Kidney tubule cell (primary cell): ENCODE measurements around the gene LGALS3BP.
A peak's percentile ranks its signal among the peaks of the same experiment; 100 is the strongest.

ENCODE experiments used
- DNase-seq: peaks from one replicate; pipeline ENCODE4 v3.0.0-alpha.2; 2018; ENCODE audit warnings: low spot score

The LGALS3BP gene

DNA sequence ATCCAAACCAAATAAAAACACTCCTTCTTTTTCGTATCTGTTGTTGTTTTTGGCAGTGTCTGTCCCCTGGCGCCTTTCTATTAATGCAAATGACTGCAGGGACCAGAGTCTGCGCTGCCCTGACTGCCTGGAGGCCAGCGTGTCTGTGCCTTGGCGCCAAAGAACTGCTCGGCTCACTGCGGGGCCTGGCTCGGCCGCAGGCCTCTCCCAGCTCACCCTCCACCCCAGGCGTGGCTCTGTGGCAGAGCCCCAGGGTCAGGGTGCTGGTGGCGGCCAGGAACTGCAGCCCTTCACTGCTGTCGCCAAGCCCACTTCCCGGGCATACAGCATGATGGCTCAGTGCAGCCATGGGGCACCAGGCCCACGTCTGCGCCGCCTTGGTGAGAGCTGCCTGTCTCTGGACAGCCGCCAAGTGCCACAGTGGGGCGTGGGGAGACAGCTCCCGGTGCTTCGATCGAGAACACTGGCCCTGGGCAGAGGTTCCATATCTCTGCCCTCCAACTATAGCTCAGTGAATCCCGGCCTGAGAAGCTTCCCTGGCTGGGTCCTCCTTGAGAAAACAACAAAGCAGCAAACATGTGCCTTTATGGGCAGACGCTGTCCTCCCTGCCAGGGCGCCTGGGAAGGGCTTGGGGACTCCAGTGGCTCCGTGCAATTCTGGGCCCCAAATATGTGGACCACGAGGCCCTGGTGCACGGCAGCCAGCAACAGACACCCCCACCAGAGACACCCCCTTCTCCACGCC is 18.8 kb upstream of the LGALS3BP start:
- no peak for DNase-seq

DNA sequence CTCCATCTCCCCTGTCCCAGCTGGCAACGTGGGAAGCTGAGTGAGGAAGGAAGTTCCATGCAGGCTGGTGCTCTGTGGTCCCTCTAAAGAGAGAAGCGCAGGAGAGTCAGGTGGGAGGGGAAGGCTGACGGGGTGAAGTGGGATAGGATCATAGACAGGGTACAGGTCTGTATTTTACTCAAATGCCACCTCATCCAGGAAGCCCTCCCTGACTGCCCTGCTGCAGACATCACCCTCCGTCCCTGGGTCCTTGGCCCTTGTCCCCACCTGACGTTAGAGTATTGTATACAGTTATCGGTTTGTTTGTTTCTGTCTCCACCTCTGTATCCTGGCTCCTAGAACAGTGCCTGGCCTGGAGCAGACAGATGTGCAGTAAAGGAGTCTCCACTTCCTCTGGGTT is 18.2 kb upstream of the LGALS3BP start:
- DNase-seq = no peak

DNA sequence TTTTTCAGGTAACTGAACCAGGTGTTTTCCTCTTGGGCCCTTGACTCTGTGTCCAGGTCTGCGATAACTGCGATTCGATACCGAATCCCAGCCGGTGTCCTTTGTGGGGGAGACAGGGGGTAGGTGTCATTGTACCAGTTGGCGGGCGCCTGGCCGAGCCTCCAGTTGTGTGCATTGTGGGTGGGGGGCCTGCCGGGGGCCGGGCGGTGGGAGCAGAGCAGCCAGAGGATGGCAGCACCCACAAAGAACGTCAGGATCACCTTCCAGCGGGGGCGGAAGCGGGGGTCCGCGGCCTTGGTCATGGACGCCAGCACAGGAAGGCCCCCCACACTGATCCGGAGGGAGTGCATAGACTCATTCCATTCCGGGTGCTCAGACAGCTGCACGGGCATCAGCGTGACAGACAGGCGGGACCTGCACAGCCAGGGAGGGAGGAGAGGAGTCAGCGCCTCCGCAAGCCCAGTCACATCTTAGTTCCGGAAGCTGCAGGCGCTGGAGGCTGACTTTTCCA is 17.6 kb upstream of the LGALS3BP start:
- no peak for DNase-seq

DNA sequence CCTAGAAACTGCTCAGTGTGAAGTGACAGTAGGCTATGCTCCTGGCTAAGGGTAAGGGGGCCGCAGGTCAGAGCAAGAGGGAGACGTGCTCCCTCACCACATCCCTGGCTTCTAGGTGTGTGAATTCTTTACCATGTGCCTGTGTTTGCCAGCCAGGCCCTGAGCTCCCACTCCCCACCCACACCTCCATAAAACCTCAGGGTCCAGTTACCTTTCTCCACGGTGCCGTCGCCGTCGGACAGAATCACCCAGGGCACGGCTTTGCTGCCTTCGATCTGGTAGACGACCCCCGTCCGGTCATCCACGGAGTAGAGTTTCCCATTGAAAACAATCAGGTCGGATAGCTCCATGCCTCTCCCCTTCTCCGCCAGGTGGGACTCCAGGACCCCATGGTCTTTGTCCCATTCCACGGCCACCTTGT is 17.1 kb upstream of the LGALS3BP start:
- no peak for DNase-seq

DNA sequence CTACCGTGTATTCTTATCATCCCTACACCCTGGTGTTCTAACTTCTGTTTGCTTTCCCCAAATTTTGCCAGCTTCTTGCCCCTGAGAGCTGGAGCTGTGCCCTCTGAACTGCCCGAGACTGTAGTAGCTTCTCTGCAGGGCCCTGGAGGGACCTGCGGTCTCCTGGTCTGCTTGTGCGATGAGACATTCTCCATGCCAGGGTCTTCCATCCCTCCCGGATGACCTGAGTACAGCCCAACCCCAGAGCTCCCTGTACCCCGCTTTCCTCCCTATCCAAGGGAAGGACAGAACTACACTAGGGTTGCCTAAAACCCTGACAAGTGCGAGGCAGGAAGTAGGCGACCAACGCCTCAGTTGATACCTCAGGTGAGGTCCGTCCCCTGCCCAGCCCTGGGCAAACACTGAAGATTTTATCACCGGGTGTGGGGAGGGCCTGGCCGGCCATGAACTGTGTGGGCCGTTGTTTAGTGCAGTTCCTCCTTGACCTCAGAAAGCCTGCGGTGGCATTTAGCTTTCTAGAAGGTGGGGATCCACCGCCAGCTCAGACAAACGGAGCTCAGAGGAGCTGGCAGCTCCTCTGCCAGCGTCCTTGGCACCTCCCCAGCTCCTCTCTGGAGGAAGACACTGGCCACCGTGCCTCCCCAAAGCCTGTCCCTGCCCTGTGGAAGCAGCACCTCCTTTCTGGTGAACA is 16.2 kb upstream of the LGALS3BP start:
- peak; percentile 16 for DNase-seq

DNA sequence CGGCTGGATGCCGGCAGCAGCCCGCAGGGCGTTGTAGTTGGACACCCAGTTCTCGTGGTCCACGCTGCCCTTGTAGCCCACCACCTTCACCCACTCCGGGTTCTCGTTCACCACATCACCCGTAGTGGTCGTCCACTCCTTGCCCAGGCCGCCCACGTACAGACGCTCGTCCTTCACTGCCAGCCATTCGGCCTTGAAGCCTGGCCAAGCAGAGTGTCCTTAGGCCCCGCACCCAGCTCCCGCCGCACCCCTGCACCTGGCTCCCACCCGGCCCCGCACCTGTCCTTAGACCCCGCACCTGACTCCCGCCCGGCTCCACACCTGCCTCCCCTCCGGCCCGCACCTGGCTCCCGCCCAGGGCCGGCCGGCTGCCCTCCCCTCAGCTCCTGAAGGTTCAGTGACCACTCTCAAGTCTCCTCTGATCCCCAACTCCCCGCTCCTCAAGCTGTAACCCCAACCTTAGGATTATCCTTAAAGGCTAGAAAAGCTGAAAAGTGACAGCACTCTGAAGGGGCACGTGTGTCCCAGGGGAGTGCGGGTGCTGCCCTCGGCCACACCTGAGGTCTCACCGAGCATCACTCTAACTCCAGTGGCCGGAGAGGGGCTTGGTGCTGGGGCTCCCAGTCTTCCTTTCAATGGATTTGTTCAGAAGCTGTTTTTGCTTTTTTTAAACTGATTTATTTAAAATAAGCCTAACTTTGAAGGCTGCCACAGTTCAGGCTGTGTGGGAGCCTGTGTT is 15.5 kb upstream of the LGALS3BP start:
- DNase-seq = no peak

DNA sequence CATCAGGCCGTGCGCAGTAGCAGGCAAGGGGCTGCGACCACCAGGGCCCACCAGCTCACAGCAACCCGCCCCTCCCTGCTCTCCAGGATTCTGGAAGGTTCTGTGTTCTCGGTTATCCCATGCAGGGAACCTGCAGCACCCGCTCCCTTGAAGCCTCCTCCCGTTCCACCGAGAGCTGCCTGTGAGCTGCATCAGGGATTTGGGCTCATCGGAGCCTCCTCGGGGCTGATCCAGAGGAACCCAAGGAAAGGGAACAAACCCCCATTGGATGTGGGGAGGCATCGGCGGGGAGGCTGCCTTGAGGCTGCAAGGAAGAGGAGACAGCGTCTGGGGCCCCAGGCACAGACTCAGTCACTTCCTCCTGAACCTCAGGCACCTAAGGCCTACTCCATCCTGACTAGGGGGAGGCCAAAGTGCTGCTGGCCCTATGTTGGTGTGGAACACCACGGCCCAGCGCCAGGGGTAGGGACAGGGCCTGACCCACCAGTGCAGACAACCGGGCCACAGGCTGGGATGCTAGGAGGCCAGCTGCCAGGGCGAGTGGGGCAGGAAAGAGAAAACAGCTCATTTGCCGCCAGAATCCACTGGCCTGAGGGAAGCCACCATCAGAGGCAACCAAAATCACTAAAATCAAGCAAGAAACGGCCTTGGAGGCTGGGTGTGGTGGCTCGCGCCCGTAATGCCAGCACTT is 14.4 kb upstream of the LGALS3BP start:
- DNase-seq = no peak

DNA sequence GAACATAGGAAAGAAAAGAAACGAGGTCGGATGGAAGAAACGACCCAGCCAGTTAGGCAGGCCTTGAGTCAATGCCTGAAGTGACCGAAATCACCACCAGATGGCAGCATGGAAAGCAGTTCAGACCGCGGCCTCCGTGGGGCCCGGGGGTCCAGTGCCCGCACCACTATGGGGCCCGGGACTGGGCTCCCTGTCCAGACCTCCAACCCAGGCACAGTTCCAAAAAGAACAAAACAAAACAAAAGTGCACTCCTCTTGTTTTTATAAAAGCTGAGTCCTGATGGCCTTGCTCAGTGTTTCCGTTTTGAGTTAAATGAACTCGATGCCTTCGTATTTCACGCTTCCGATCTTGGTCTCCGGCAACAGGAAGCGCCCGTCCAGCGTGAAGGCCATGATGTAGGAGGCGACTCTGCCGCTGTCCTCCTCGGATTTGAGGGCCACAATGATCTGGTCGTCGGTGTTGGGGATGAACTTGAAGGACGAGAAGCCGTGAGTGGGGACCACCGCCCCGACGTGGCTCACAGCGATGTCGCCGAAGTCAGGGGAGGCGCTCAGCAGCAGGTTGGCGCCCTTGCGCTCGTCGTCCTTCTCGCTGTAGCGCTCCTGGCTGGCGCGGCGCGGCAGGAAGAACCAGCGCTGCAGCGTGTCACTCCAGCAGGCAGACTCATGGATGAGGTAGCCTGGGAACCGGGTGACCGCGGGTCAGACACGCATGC is 13.7 kb upstream of the LGALS3BP start:
- peak; percentile 36 for DNase-seq

DNA sequence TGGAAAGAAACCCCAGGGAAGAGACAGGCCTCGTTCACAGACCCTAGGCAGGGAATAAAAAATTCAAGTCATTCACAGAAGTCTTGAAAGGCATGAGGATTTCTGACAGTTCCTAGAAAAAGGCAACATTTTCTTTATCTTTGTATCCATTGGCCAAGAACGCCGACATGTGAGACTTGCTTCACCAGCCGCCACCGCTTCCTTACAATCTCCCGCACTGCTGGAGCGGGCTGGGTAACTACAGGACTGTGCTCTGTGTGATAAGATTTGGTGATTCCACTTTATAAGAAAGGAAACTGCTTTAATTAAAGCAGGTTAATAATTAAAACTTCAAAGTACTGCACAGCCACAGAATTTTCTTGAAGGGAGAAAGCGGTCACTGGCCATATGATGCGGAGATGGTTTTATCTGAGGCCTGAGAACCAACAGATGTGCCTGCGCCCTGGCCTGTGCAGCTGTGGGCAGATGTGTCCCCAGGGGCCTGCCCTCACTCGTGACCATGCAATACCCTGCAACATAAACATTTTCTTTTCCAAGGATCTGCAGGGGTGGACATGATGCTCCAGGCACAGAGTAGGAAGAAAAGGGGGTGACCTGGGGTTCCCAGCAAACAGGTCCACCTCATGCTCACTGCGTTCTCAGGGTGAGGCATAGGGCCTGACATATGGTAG is 13.0 kb upstream of the LGALS3BP start:
- DNase-seq = no peak

DNA sequence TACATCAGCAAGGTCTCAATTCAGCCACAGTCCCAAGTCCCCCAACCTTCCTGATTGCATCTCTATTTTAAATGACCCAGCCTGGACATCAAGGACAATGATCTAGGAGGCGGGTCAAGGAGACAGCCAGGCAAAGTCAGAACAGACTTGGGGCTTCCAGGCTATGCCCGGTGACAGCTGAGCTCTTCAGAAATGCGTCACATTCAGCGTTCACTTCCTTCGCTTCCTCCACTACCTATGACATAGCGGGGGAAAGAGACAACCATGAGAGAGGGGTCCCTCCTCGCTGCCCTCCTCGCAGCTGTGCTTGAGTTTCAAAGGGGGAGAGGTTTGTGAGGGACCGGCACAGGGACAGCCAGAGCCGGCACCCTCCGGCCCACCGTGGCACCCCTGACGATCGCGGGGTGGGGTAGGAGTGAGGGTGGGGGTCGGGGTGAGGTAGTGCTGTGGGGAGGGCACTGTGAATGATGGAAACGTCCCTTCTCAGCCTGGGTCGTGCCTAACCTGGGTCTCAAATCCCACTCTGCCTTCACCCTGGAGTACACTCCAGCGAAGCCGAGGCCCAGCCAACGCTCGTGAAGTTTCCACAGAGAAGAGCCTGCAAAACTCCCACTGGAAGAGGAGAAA is 12.3 kb upstream of the LGALS3BP start:
- DNase-seq = no peak

DNA sequence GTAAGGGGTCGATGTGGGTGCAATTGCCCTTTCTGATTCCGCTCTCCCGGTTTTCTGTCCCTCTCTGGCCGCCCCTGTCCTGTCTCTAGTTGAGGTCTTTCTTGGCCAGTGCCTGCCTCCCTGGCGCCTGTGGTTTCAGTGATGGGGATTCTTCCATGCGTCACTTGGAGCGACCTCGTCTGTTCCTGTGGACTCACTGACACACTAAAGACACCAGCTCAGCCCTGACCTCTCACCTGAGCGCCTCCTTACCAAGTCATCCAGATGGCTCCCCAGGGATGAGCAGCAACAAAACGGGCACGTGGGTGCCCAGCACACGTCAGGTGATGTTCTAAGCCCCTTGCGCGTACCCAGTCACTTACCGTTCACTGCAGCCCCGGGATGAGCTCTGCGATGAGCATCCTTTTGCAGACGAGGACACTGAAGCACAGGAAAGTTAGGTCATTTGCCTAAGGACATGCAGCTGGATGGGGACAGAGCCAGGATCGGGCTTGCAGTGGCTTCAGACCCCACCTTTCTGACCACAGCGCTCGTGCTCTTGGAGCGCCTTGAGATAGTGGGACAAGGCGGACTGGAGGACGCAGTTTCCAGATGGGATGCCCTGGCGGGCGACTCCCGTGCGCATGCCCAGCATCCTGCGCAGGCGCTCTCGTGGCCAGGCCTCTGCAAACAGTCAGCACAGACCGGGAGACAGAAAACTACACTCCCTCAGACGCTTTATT is 11.5 kb upstream of the LGALS3BP start:
- no peak for DNase-seq

DNA sequence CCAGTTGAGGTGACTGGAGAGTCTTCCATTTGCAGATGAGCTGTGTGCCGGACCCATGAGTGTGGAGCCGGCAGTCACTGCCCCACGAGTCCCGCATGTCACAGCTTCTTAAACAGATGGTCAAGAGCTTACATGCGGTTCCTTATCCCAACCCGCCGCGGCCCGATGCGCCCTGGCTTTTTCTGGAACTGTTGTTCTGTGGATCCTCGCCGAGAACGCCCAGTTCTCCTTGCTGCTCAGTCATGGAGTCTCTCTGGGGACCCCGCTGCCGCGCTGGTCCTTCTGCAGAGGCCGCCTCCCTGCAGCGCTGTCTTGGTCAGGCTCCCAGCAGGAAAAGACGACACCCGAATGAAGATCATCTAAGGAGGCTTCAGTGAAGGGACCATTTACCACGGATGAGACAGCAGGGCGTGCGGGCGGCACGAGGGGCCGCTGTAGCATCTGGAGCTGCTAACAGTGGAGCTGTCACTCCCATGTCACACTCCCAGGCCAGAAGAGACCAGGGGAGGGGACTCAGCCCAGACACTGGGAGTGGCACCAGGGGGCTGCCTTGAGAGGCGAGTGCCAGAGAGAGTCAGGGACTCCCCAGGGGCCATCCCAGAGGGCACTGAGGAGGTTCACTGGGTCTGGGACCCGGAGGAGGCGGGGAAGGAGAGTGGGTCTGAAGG is 10.8 kb upstream of the LGALS3BP start:
- DNase-seq = no peak

DNA sequence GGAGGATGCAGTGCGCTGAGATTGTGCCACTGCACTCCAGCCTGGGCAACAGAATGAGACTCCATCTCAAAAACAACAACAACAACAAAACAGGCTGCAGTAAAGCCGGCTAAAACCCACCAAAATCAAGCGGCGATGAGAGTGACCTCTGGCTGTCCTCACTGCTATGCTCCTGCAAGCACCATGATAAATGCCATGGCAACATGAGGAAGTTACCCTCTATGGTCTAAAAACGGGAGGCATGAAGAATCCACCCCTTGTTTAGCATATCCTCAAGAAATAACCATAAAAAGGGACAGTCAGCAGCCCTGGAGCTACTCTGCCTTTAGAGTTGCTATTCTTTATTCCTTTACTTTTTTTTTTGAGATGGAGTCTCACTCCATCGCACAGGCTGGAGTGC is 8.4 kb upstream of the LGALS3BP start:
- DNase-seq = no peak

DNA sequence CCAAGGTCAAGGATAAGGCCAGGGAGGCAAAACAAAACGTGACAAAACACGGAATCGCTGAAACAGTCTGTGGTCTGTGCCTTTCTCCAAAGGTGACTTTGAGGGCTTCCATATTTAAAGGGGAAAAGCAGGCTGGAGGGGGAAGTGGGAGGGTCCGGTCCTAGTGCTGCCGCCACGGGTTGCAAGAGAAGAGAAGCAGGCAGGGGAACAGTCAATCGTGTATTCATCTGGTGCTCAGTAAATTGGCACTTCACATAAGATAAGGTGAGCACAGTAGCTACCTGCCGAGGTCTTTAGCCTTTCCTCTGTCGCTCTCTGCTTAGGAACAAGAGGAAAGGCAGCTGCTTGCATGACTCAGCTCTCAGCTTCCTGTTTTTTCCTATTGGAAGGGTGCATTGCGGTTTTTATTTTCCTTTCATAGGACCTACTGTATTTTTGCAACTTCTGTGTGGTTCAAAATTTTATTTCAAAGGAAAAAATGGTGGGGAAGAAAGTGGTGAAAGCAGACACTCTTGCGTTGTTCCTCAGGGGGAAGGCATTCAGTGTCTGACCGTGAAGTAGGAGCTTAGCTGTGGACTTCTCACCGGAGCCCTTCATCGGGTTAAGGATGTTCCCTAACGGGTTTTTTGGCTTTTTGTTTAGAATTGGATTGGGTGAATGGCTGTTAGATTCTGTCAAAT is 7.1 kb upstream of the LGALS3BP start:
- peak; percentile 70 for DNase-seq

DNA sequence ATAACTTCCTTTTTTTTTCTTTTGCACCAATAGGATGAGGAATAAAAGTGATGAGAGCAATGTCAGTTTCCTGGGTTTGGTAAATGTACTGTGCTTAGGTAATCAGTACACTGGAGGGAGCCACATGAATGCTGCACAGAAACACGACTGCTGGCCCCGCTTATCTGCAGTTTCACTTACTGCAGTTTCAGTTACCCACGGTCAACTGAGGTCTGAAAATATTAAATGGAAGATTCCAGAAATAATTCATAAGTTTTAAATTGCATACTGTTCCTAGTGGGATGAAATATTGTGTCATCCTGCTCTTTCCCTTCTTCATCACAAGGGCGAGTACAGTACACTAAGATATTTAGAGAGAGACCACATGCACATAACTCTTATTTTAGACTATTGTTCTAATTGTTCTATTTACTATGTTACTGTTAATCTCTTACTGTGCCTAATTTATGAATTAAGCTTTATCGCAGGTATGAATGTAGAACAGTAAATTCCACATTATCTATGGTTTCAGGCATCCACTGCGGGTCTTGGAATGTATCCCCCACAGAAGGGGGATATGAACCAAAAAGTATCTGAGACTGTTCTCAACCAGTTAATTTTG is 6.4 kb upstream of the LGALS3BP start:
- DNase-seq = peak; percentile 20

DNA sequence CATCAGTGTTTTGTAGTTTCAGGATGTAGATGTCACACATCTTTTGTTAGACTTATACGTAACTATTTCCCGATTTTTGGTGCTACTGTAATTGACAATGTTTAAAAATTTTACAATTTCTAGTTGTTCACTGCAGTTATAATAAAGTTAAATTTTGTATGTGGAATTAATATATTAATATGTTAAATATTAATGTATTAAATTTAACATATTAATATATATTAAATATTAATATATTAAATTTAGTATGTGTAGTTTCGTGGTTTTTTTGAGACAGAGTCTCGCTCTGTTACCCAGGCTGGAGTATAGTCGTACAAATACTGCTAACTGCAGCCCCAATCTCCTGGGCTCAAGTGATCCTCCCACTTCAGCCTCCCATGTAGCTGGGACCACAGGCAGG is 5.7 kb upstream of the LGALS3BP start:
- DNase-seq = no peak

DNA sequence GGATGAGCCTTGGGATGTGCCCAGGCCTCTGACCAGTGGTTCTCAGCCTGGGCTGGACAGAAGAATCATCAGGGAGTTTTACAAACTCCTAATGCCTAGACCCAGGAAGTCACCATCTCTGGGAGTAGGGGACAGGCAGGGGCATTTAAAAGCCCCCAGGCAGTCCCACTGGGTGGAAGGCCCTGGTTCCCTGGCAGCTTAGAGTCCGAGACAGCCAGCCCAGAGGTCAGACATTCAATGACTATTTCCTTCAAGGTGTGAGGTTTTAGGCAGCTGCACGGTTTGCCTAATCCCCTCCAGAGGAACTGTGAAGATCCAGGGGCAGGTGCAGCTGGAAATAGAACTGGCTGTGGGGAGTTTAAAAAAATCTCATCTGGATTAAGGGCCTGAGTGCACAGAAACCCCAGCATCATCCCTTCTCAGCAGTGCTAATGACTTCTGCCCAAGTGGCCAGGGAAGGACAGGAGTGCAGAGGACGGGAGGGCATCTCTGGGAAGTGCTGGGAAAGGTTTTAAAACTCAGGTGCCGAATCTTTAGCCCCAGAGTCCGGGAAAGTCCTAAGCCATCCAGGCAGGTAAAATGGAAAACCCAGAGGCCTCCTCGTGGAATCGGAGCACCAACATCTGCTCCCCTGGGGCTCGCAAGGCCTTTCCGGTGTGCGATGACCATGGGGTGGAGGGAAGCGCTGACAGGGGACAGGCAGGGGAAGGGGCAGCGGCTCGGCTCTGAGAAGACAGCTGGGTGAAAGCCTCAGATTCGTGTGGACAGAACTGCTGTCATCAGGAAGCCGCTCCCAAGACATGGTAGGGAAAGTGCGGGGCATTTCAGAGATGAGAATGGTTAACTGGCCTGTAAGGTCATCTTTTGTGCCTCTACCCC is 1.5 kb upstream of the LGALS3BP start:
- DNase-seq = no peak
